ENCODE results near the gene FBLN5. TPM values are rescaled to one million over a fixed set of nuclear protein-coding genes. Genes with fewer than 3 reads are reported as not detected.

Gene FBLN5
- total RNA-seq, 1 experiment from 2014 or later = not detected

- no peaks in the 10 kb centered on the region for H3K9me3 ChIP-seq (ENCODE audit: insufficient read depth, low read depth)
- intact Hi-C loops (cut with micrococcal nuclease; ENCODE audit: unreplicated experiment) = loop anchor here (5.0 kb wide), 1 partner anchor 259 kb away; no protein-coding TSS in a partner anchor
- H3K4me2 ChIP-seq = no peak overlapping the region
- H3F3A ChIP-seq (ENCODE audit: insufficient read depth, low read depth) = no peaks in the 10 kb centered on the region
- CTCF ChIA-PET = interaction anchor here (0.5 to 0.7 kb wide), 3 partner anchors 40 to 613 kb away, joined by 3 to 7 read pairs (median 5); no protein-coding TSS in a partner anchor
- no peaks in the 10 kb centered on the region for H3K36me3 ChIP-seq (ENCODE audit: low read depth)
- TF ChIP-seq, protein P1, sequence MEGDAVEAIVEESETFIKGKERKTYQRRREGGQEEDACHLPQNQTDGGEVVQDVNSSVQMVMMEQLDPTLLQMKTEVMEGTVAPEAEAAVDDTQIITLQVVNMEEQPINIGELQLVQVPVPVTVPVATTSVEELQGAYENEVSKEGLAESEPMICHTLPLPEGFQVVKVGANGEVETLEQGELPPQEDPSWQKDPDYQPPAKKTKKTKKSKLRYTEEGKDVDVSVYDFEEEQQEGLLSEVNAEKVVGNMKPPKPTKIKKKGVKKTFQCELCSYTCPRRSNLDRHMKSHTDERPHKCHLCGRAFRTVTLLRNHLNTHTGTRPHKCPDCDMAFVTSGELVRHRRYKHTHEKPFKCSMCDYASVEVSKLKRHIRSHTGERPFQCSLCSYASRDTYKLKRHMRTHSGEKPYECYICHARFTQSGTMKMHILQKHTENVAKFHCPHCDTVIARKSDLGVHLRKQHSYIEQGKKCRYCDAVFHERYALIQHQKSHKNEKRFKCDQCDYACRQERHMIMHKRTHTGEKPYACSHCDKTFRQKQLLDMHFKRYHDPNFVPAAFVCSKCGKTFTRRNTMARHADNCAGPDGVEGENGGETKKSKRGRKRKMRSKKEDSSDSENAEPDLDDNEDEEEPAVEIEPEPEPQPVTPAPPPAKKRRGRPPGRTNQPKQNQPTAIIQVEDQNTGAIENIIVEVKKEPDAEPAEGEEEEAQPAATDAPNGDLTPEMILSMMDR (conservative IDR thresholded peaks at IDR 0.05) = peak; percentile 68
- TF ChIP-seq EZH2 (IDR thresholded peaks at IDR 0.05; ENCODE audit: low read depth) = no peak
- POLR2A ChIA-PET (ENCODE audit: unreplicated experiment) = no interaction called here
- no peak overlapping the region for H3K4me3 ChIP-seq
- DNase-seq = no peak
- no peak overlapping the region for H3K27ac ChIP-seq
- no TSS peak for BruUV-seq (replicated peaks)
- no peaks in the 10 kb centered on the region for H3K27me3 ChIP-seq (ENCODE audit: insufficient read depth, low read depth)
- no peak overlapping the region for H2AFZ ChIP-seq
- H3K9me2 ChIP-seq (ENCODE audit: insufficient read depth) = no peaks in the 10 kb centered on the region
- H3K4me1 ChIP-seq (replicated peaks; ENCODE audit: insufficient read depth) = no peaks in the 10 kb centered on the region
- H3K79me2 ChIP-seq (ENCODE audit: low read depth) = no peaks in the 10 kb centered on the region
- H4K20me1 ChIP-seq (ENCODE audit: insufficient read depth) = no peaks in the 10 kb centered on the region
These were observed 35.9 kb downstream of the FBLN5 start for GRCh38 chr14:91911474-91912032.

- H4K20me1 ChIP-seq (ENCODE audit: insufficient read depth) = no peaks in the 10 kb centered on the region
- POLR2A ChIA-PET (ENCODE audit: unreplicated experiment) = no interaction called here
- H3K36me3 ChIP-seq (ENCODE audit: low read depth) = no peaks in the 10 kb centered on the region
- no peak for TF ChIP-seq EZH2 (IDR thresholded peaks at IDR 0.05; ENCODE audit: low read depth)
- TF ChIP-seq, protein P1 (conservative IDR thresholded peaks at IDR 0.05) = no peak
- no peaks in the 10 kb centered on the region for H3K27me3 ChIP-seq (ENCODE audit: insufficient read depth, low read depth)
- no peaks in the 10 kb centered on the region for H3K9me2 ChIP-seq (ENCODE audit: insufficient read depth)
- BruUV-seq (replicated peaks) = no TSS peak
- H3K27ac ChIP-seq = no peak overlapping the region
- CTCF ChIA-PET = no interaction called here
- DNase-seq = no peak
- H3K4me1 ChIP-seq (replicated peaks; ENCODE audit: insufficient read depth) = no peaks in the 10 kb centered on the region
- intact Hi-C loops (cut with micrococcal nuclease; ENCODE audit: unreplicated experiment) = loop anchor here (5.0 kb wide), 1 partner anchor 258 kb away; no protein-coding TSS in a partner anchor
- no peaks in the 10 kb centered on the region for H3K9me3 ChIP-seq (ENCODE audit: insufficient read depth, low read depth)
- H3K79me2 ChIP-seq (ENCODE audit: low read depth) = no peaks in the 10 kb centered on the region
- H3K4me3 ChIP-seq = no peak overlapping the region
- H3F3A ChIP-seq (ENCODE audit: insufficient read depth, low read depth) = no peaks in the 10 kb centered on the region
- H3K4me2 ChIP-seq = no peak overlapping the region
- no peak overlapping the region for H2AFZ ChIP-seq
These were observed 37.3 kb downstream of the FBLN5 start for GRCh38 chr14:91910196-91910595.

- intact Hi-C loops (cut with micrococcal nuclease; ENCODE audit: unreplicated experiment) = no loop called here
- POLR2A ChIA-PET (ENCODE audit: unreplicated experiment) = interaction anchor here (0.8 kb wide), 1 partner anchor 340 kb away, joined by 3 read pairs; no protein-coding TSS in a partner anchor
These were observed 41.1 kb downstream of the FBLN5 start for GRCh38 chr14:91906374-91906773.

More at GRCh38 chr14:91906374-91906773, 41.1 kb downstream of the FBLN5 start:
- H3K27me3 ChIP-seq (ENCODE audit: insufficient read depth, low read depth) = no peaks in the 10 kb centered on the region
- H3K79me2 ChIP-seq (ENCODE audit: low read depth) = no peaks in the 10 kb centered on the region
- H4K20me1 ChIP-seq (ENCODE audit: insufficient read depth) = no peaks in the 10 kb centered on the region
- no peaks in the 10 kb centered on the region for H3F3A ChIP-seq (ENCODE audit: insufficient read depth, low read depth)
- no peak overlapping the region for H2AFZ ChIP-seq
- no peaks in the 10 kb centered on the region for H3K4me1 ChIP-seq (replicated peaks; ENCODE audit: insufficient read depth)
- TF ChIP-seq, protein P1 (conservative IDR thresholded peaks at IDR 0.05) = no peak
- no peak for TF ChIP-seq EZH2 (IDR thresholded peaks at IDR 0.05; ENCODE audit: low read depth)
- no peak overlapping the region for H3K27ac ChIP-seq
- H3K9me3 ChIP-seq (ENCODE audit: insufficient read depth, low read depth) = no peaks in the 10 kb centered on the region
- H3K9me2 ChIP-seq (ENCODE audit: insufficient read depth) = no peaks in the 10 kb centered on the region
- H3K36me3 ChIP-seq (ENCODE audit: low read depth) = no peaks in the 10 kb centered on the region
- CTCF ChIA-PET = no interaction called here
- no TSS peak for BruUV-seq (replicated peaks)
- DNase-seq = no peak
- H3K4me3 ChIP-seq = no peak overlapping the region
- H3K4me2 ChIP-seq = no peak overlapping the region

All from PC-9 (cell line).